HUES48 (cell line): ENCODE data around the gene LRFN4.
"Not testable (repeated sequence)": the region's sequence is repeated elsewhere in the genome, so short reads cannot be mapped to it uniquely, and the experiment has no call there.

Experiments used
- H3K27ac ChIP-seq: one replicate; pipeline ENCODE4 v1.7.0; 2013; ENCODE audit warnings: low read depth, low read length, inconsistent platforms
- H3K27me3 ChIP-seq: 2 replicates; pipeline ENCODE4 v1.6.1; 2013; ENCODE audit warnings: mild to moderate bottlenecking, low read length; ENCODE audit not compliant: control insufficient read depth, insufficient read depth
- H3K36me3 ChIP-seq: 2 replicates; pipeline ENCODE4 v1.6.1; 2013; ENCODE audit warnings: low read length; ENCODE audit not compliant: control insufficient read depth, insufficient read depth
- H3K4me1 ChIP-seq: 2 replicates; pipeline ENCODE4 v1.6.1; 2013; ENCODE audit warnings: mild to moderate bottlenecking, low read length; ENCODE audit not compliant: control insufficient read depth, insufficient read depth
- H3K4me3 ChIP-seq: 2 replicates; pipeline ENCODE4 v1.5.1; 2013; ENCODE audit warnings: mild to moderate bottlenecking, low read depth, low read length
- H3K9ac ChIP-seq: 2 replicates; pipeline ENCODE4 v1.6.1; 2013; ENCODE audit warnings: mild to moderate bottlenecking, low read depth, low read length, moderate library complexity
- H3K9me3 ChIP-seq: 2 replicates; pipeline ENCODE4 v1.6.1; 2013; ENCODE audit warnings: low read length; ENCODE audit not compliant: control insufficient read depth, insufficient read depth

LRFN4 gene

DNA sequence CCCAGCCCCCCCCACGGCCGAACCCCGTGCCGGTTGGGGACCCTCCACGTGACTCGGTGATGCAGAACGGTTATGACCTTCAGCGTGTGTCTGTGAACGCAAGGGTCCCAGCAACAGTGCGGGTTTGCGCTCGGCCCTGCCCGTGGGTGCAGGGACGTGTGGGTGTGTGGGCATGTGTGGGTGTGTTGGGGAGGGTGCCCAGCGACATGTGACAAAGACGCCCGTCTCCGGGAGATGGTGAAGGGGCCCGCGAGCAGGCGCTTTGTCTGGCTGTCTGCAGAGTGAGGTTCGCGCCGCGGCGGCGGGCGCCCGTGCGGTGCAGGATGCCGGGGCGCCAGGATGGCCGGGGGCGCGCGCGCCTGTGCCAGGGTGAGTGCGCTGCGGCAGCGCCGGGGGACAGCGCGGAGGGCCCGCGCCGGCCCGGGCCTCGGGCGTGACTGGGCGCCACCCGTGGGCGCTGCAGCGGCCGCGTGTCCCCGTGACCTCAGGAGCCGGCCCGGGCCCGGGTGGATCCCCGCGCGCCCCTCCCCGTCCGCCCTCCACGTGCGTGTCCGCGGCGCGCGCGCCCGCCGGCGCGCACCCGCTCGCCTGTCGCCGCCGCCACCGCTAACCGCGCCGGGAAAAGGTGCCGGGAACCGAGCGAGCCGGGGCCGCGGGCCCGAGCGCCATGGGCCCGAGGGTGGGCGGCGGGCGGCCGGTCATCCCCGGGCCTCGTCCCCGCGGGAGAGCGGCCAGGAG, at the start of gene LRFN4:
LRFN4 (plus strand) TSS at position 569 of the 738 bp plus-strand sequence. CDS start 681 bp downstream, outside the sequence.
- Histone ChIP-seq H3K27ac (peak within 1 kb of the TSS; percentile 93), H3K4me3 (peak within 1 kb of the TSS; percentile 93), H3K36me3 (peaks cover 11% of the 10 kb centered on the region), H3K9ac (peak within 1 kb of the TSS; percentile 81), H3K27me3 (no peaks in the 10 kb centered on the region), H3K4me1 (peaks cover 4% of the 10 kb centered on the region), H3K9me3 (no peaks in the 10 kb centered on the region)

DNA sequence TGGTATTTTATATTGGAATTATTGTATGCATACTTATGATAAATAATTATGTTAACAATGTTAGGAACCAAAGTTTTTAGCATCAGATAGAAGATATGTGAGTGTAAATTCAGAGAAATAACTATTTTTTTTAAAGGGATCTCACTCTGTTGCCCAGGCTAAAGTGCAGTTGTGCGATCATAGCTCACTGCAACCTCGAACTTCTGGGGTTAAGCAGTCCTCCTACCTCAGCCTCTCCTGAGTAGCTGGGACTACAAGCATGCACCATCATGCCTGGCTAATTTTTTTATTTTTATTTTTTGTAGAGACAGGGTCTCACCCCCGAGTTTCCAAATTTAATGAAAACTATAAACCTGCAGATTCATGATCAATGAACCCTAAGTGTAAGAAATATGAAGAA, 47.3 kb upstream of the LRFN4 start:
- no peak overlapping the region for H3K9ac ChIP-seq
- peaks cover 25% of the 10 kb centered on the region for H3K36me3 ChIP-seq
- no peak overlapping the region for H3K27ac ChIP-seq
- H3K4me1 ChIP-seq: peaks cover 31% of the 10 kb centered on the region
- H3K27me3 ChIP-seq: no peaks in the 10 kb centered on the region
- H3K9me3 ChIP-seq: no peaks in the 10 kb centered on the region
- no peak overlapping the region for H3K4me3 ChIP-seq

DNA sequence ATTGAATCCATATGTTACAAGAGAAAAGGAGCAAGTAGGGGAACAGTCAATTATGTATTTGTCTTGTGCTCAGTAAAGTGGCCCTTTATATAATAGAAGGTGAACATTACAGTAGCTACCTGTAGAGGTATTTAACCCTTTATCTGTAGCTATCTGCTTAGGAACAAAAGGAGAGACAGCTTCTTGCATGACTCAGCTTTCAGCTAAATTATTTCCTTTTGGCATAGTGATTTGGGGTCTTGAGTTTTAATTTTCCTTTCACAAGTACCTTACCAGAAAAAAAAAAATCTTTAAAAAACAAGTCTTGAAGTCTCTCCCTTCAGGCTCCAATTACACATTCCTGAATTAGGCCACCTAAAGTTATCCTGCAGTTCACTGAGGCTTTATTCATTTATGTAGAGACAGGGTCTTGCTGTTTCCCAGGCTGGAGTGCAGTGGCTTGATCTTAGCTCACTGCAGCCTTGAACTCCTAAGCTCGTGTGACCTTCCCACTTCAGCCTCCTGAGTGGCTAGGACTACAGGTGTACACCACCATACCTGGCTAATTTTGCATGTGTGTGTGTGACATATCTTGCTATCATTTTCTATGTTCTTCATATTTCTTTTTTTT, 46.2 kb upstream of the LRFN4 start:
- Histone ChIP-seq H3K4me1 (peaks cover 31% of the 10 kb centered on the region), H3K9ac (peak overlapping the region; percentile 1; the same call in 1 of the 2 replicates), H3K9me3 (no peaks in the 10 kb centered on the region), H3K27ac (peak overlapping the region; percentile 95), H3K4me3 (no peak overlapping the region), H3K27me3 (no peaks in the 10 kb centered on the region), H3K36me3 (peaks cover 20% of the 10 kb centered on the region)

DNA sequence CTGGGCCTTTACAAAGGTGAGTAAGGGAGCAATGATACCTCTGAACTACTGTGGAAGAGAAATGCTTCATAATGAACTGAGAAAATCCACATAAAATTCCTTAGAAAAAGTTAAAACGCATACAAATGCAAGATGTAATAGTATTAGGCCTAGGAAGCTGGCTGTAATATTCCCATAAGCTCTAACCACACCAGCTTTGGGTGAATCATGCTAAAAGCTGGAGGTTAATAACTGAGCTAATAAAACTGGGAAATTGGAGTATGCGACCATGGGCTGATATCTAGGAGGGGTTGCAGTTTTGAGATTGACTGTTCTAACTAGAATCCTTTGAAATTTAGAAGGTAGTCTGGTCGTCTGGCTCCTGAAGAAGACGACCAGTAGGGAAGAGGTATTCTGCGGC, 42.2 kb upstream of the LRFN4 start:
- Histone ChIP-seq H3K4me3 (no peak overlapping the region), H3K27ac (no peak overlapping the region)

DNA sequence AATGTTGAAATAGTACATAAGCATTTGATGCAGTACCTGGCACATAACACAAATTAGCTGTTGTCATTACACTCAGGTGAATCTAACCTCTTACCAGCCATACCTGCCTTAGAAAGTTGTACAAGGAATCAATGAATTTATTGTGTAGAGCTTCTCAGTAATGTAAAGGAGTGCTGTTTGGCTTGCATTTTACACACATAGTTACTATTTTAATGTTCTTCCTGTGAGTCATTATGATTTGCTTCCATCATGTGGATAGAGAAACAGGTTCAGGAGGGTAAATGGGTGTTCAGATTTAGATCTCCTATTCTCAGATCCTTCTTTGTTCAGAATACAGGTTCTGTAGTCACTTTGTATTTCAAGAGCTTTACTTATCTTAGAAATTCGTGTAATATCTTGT, 41.2 kb upstream of the LRFN4 start:
- Histone ChIP-seq H3K4me1 (peaks cover 24% of the 10 kb centered on the region), H3K27me3 (no peaks in the 10 kb centered on the region), H3K9ac (no peak overlapping the region), H3K4me3 (no peak overlapping the region), H3K9me3 (no peaks in the 10 kb centered on the region), H3K36me3 (peaks cover 25% of the 10 kb centered on the region), H3K27ac (no peak overlapping the region)

More for the DNA sequence above, 42.2 kb upstream of the LRFN4 start:
- Histone ChIP-seq H3K9ac (no peak overlapping the region), H3K27me3 (no peaks in the 10 kb centered on the region), H3K4me1 (peaks cover 31% of the 10 kb centered on the region), H3K9me3 (no peaks in the 10 kb centered on the region), H3K36me3 (peaks cover 25% of the 10 kb centered on the region)

DNA sequence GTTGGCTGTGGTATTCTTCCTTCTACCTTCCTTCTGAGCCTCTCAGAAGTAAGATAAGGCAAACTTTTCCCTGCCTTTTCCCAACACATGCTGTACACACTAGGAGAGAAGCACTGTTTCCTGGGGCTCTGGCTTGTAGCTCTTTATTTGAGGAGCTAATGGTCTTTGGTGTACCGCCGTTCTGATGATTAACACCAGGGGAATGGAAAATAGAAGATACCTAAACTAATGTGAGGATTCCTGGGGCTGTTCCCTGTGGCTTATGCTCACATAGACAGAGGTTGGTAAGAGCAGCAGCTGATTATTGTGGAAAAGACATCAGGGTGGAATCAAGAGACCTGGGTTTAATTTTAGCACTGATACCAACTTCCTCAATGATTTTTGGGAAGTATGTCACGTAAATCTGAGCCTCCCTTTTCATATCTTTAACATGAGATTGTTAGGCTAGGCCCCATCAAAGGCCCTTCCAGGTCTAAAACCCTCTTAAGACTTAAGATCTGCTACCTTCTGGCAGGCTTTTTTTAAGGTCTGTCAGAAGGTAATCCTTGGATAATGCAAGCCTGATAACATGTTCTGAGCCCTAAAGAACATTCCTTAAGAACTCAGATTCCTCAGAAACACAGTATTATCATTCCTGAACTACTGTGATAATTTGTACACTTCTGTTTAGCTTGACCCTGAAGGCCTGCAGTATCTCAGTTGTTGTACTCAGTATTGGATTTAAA, 38.5 kb upstream of the LRFN4 start:
- H3K4me1 ChIP-seq: no peaks in the 10 kb centered on the region
- no peaks in the 10 kb centered on the region for H3K27me3 ChIP-seq
- H3K36me3 ChIP-seq: peaks cover 45% of the 10 kb centered on the region
- peak overlapping the region; percentile 46 for H3K27ac ChIP-seq
- no peaks in the 10 kb centered on the region for H3K9me3 ChIP-seq
- no peak overlapping the region for H3K9ac ChIP-seq
- no peak overlapping the region for H3K4me3 ChIP-seq

DNA sequence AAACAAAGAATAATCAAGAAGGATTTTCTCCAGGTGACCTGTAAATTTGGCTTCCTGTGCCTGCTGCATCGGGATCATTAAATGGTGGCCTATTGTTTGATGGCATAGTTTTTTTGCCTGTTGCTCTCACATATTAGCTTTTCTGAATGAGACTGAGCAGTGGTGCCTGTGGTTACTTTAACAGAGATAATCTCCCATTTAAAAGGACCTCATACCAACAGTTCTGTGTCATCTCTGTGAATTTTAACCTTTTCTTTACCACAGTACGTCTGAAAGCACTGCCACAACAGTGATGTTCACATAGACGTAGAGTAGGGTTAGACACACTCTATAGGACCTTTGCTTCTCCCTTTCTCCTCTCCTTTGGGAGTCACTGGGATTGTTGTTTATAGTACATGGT, 36.5 kb upstream of the LRFN4 start:
- Histone ChIP-seq H3K27ac (peak overlapping the region; percentile 65), H3K9ac (no peak overlapping the region), H3K27me3 (no peaks in the 10 kb centered on the region), H3K9me3 (no peaks in the 10 kb centered on the region), H3K4me1 (no peaks in the 10 kb centered on the region), H3K36me3 (peaks cover 48% of the 10 kb centered on the region), H3K4me3 (no peak overlapping the region)

DNA sequence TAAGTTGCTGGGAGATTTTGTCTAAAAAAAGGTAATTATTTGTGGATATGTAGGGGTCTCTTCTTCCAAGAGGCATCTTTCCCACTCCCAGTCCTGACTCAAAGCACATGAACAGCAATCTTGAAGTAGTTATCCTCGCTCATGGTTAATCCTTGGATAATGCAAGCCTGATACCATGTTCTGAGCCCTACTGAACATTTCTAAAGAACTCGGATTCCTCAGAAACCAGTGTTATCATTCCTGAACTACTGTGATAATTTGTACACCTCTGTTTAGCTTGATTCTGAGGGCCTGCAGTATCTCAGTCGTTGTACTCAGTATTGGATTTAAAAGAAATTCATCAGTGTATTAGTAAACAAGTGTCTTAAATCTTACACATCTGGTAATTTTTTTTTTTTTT, 36.0 kb upstream of the LRFN4 start:
- Histone ChIP-seq H3K36me3 (peaks cover 46% of the 10 kb centered on the region), H3K9ac (no peak overlapping the region), H3K27ac (no peak overlapping the region), H3K9me3 (no peaks in the 10 kb centered on the region), H3K4me1 (no peaks in the 10 kb centered on the region), H3K4me3 (no peak overlapping the region), H3K27me3 (no peaks in the 10 kb centered on the region)

DNA sequence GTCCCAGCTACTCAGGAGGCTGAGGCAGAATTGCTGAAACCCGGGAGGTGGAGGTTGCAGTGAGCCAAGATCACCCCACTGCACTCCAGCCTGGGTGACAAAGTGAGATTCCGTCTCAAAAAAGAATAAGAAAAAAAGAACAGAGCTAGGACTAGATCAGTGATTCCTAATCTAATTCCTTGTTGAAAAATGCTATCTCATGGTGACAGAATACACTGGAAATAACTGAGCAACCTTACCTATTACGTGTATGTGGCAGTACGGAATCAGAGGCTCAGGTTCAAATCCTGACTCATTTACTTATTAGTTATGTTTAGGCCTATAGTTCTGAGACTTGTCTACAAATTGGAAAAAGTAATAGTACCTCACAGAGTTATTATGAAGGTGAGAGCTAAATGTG, 33.2 kb upstream of the LRFN4 start:
- Histone ChIP-seq H3K27me3 (no peaks in the 10 kb centered on the region), H3K9me3 (no peaks in the 10 kb centered on the region), H3K36me3 (peaks cover 37% of the 10 kb centered on the region), H3K27ac (no peak overlapping the region), H3K9ac (no peak overlapping the region), H3K4me1 (no peaks in the 10 kb centered on the region), H3K4me3 (no peak overlapping the region)

DNA sequence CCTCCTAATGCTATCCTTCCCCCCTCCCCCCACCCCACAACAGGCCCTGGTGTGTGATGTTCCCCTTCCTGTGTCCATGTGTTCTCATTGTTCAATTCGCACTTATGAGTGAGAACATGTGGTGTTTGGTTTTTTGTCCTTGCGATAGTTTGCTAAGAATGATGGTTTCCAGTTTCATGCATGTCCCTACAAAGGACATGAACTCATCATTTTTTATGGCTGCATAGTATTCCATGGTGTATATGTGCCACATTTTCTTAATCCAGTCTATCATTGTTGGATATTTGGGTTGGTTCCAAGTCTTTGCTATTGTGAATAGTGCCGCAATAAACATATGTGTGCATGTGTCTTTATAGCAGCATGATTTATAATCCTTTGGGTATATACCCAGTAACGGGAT, 32.3 kb upstream of the LRFN4 start:
- H3K27ac ChIP-seq, H3K4me3 ChIP-seq, H3K9me3 ChIP-seq, H3K27me3 ChIP-seq, H3K9ac ChIP-seq, H3K4me1 ChIP-seq: not testable (repeated sequence)
- peaks cover 39% of the 10 kb centered on the region for H3K36me3 ChIP-seq

DNA sequence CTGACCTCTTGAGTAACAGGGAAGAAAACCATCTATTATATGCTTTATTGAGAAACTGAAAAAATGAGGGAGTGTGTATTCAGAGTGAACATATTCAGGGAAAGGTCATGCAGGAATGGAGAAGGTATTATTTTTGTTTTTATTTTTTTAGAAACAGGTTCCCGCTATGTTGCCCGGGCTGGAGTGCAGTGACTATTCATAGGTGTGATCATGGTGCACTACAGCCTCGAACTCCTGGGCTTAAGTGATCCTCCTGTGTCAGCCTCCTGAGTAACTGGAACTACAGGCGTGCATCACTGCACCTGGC, 22.4 kb upstream of the LRFN4 start:
- Histone ChIP-seq H3K27me3 (no peaks in the 10 kb centered on the region), H3K4me1 (no peaks in the 10 kb centered on the region), H3K9me3 (no peaks in the 10 kb centered on the region), H3K4me3 (no peak overlapping the region), H3K36me3 (peaks cover 35% of the 10 kb centered on the region), H3K9ac (no peak overlapping the region), H3K27ac (no peak overlapping the region)
